SK-N-SH (cell line): ENCODE results near the gene METTL15. TPM values are rescaled to one million over a fixed set of nuclear protein-coding genes. Genes with fewer than 3 reads are reported as not detected.

ENCODE experiments used
- CTCF ChIA-PET: fragments of 300-600, 350-600 bp; formaldehyde crosslinking; extraction: SDS; loops from one replicate; lab custom pipeline; 2021; lab: Yijun Ruan, JAX
- POLR2A ChIA-PET: fragments of 350-600 bp; sonication (Branson Sonifier 250); formaldehyde crosslinking; extraction: SDS; loops from one replicate; lab custom pipeline; 2020; ENCODE audit warnings: antibody characterized with exemption, inconsistent platforms; lab: Yijun Ruan, JAX
- DNase-seq: peaks from one replicate; pipeline ENCODE4 v3.0.0; 2012
- H2AFZ ChIP-seq: fragments of 200-600 bp; sonication (generic); 2 replicates; pipeline ENCODE4 v1.8.1; 2016; ENCODE audit warnings: antibody characterized with exemption, mild to moderate bottlenecking, low read depth
- H3F3A ChIP-seq: fragments of 200-600 bp; sonication (generic); replicated peaks from 2 replicates; pipeline ENCODE3; 2016; ENCODE audit warnings: antibody characterized with exemption, mild to moderate bottlenecking; ENCODE audit not compliant: insufficient read depth
- H3K27ac ChIP-seq, 2 experiments: fragments of 200-500 bp in 1 of 2; fragments of 200-600 bp in 1 of 2; sonication (Bioruptor generic) in 1 of 2; sonication (generic), shearing (Covaris generic) in 1 of 2; 2 replicates each; pipeline versions ENCODE4 v1.5.1 to v1.6.1; 2014 to 2016; ENCODE audit warnings: low read depth in 2 of 2, inconsistent platforms in 1 of 2, low read length in 1 of 2, mild to moderate bottlenecking in 1 of 2, mixed read lengths in 1 of 2
- H3K27me3 ChIP-seq: fragments of 200-600 bp; sonication (generic), shearing (Covaris generic); 2 replicates; pipeline ENCODE4 v1.6.1; 2016; ENCODE audit warnings: mixed run types; ENCODE audit not compliant: insufficient read depth
- H3K36me3 ChIP-seq, 2 experiments: fragments of 200-500 bp in 1 of 2; fragments of 200-600 bp in 1 of 2; sonication (Bioruptor generic) in 1 of 2; sonication (generic) in 1 of 2; replicated peaks in 1 of 2; 2 replicates each; pipeline versions ENCODE3 to v1.5.1; 2014 to 2016; ENCODE audit warnings: low read length in 1 of 2, mild to moderate bottlenecking in 1 of 2; ENCODE audit not compliant: insufficient read depth in 2 of 2, control insufficient read depth in 1 of 2
- H3K4me1 ChIP-seq, 2 experiments: fragments of 200-500 bp in 1 of 2; fragments of 200-600 bp in 1 of 2; sonication (Bioruptor generic) in 1 of 2; sonication (generic), shearing (Covaris generic) in 1 of 2; 2 replicates each; pipeline versions ENCODE4 v1.5.1 to v1.6.1; 2014 to 2016; ENCODE audit warnings: low read depth in 1 of 2, low read length in 1 of 2, mixed run types in 1 of 2; ENCODE audit not compliant: insufficient read depth in 2 of 2, control insufficient read depth in 1 of 2
- H3K4me2 ChIP-seq: fragments of 200-600 bp; sonication (generic), shearing (Covaris generic); 2 replicates; pipeline ENCODE4 v1.6.1; 2017; ENCODE audit warnings: mixed run types
- H3K4me3 ChIP-seq, 2 experiments: fragments of 200-500 bp in 1 of 2; fragments of 200-600 bp in 1 of 2; sonication (Bioruptor generic) in 1 of 2; sonication (generic), shearing (Covaris generic) in 1 of 2; 2 replicates each; pipeline versions ENCODE4 v1.5.1 to v1.8.1; 2014 to 2016; ENCODE audit warnings: low read depth in 2 of 2, inconsistent platforms in 1 of 2, low read length in 1 of 2, mild to moderate bottlenecking in 1 of 2, mixed read lengths in 1 of 2, moderate library complexity in 1 of 2
- H3K79me2 ChIP-seq: fragments of 200-600 bp; sonication (generic); 2 replicates; pipeline ENCODE4 v1.8.1; 2017; ENCODE audit warnings: mild to moderate bottlenecking; ENCODE audit not compliant: insufficient read depth
- H3K9ac ChIP-seq: fragments of 200-600 bp; sonication (generic); 2 replicates; pipeline ENCODE4 v1.6.1; 2017; ENCODE audit warnings: mixed run types
- H3K9me2 ChIP-seq: fragments of 200-600 bp; sonication (generic); 2 replicates; pipeline ENCODE4 v1.6.1; 2017; ENCODE audit warnings: mixed run types
- H3K9me3 ChIP-seq: fragments of 200-600 bp; sonication (generic); 2 replicates; pipeline ENCODE4 v1.6.1; 2017; ENCODE audit warnings: mixed run types, mild to moderate bottlenecking, moderate library complexity
- H4K20me1 ChIP-seq: fragments of 200-600 bp; sonication (generic); 2 replicates; pipeline ENCODE4 v1.6.1; 2017; ENCODE audit warnings: mild to moderate bottlenecking, mixed run types; ENCODE audit not compliant: insufficient read depth
- CHD2 ChIP-seq: fragments of 150-350 bp; IDR thresholded peaks from 2 replicates; pipeline ENCODE4 v1.6.1; 2018; ENCODE audit warnings: low read length; ENCODE audit not compliant: partially characterized antibody
- CTCF ChIP-seq: fragments of 200-600 bp; sonication (generic); IDR thresholded peaks from 2 replicates; pipeline ENCODE4 v1.6.1; 2017; ENCODE audit warnings: antibody characterized with exemption, mild to moderate bottlenecking, moderate library complexity
- ELF1 ChIP-seq: IDR thresholded peaks from 2 replicates; pipeline ENCODE4 v1.4.0; 2012
- EP300 ChIP-seq, 2 experiments: IDR thresholded peaks; 2 replicates each; pipeline versions ENCODE4 v1.4.0 to v1.6.1; 2012; ENCODE audit warnings: borderline replicate concordance in 1 of 2, low read depth in 1 of 2, low read length in 1 of 2
- EZH2phosphoT487 ChIP-seq: fragments of 200-600 bp; sonication (generic); IDR thresholded peaks from 2 replicates; pipeline ENCODE4 v1.6.1; 2017; ENCODE audit warnings: low read depth, mixed run types, mild to moderate bottlenecking, antibody characterized with exemption, moderate library complexity, borderline replicate concordance
- FOSL2 ChIP-seq: IDR thresholded peaks from 2 replicates; pipeline ENCODE4 v1.4.0; 2012; ENCODE audit warnings: low read depth, mild to moderate bottlenecking, moderate library complexity, borderline replicate concordance
- FOXJ3 ChIP-seq: sonication (generic); formaldehyde crosslinking; IDR thresholded peaks from 2 replicates; pipeline ENCODE4 v1.5.1; 2020; ENCODE audit warnings: mild to moderate bottlenecking, missing genetic modification reagents
- FOXM1 ChIP-seq: IDR thresholded peaks from 2 replicates; pipeline ENCODE4 v1.4.0; 2012; ENCODE audit warnings: low read depth, mild to moderate bottlenecking
- GABPA ChIP-seq: IDR thresholded peaks from 2 replicates; pipeline ENCODE4 v1.4.0; 2012; ENCODE audit warnings: low read depth, mild to moderate bottlenecking
- IRF3 ChIP-seq: fragments of 150-350 bp; IDR thresholded peaks from 2 replicates; pipeline ENCODE4 v1.6.1; 2016; ENCODE audit warnings: mild to moderate bottlenecking, low read depth, low read length
- JUND ChIP-seq: IDR thresholded peaks from 2 replicates; pipeline ENCODE4 v1.4.0; 2012
- MEF2A ChIP-seq: IDR thresholded peaks from 2 replicates; pipeline ENCODE4 v1.4.0; 2012; ENCODE audit warnings: low read depth, borderline replicate concordance
- NFIC ChIP-seq: IDR thresholded peaks from 2 replicates; pipeline ENCODE4 v1.4.0; 2012; ENCODE audit warnings: borderline replicate concordance
- PBX3 ChIP-seq: IDR thresholded peaks from 2 replicates; pipeline ENCODE4; 2012
- POLR2AphosphoS5 ChIP-seq: IDR thresholded peaks from 2 replicates; pipeline ENCODE4 v1.6.1; 2012; ENCODE audit warnings: low read depth, low read length
- RAD21 ChIP-seq: IDR thresholded peaks from 2 replicates; pipeline ENCODE4 v1.6.1; 2012; ENCODE audit warnings: mild to moderate bottlenecking, low read length
- SMC3 ChIP-seq: IDR thresholded peaks from 2 replicates; pipeline ENCODE4 v1.6.1; 2012; ENCODE audit warnings: low read depth, low read length, improper control_type of control experiment
- TCF12 ChIP-seq: IDR thresholded peaks from 2 replicates; pipeline ENCODE4 v1.4.0; 2012
- TEAD4 ChIP-seq: IDR thresholded peaks from 2 replicates; pipeline ENCODE4 v1.4.0; 2012; ENCODE audit warnings: mild to moderate bottlenecking, borderline replicate concordance; ENCODE audit not compliant: insufficient read depth
- USF2 ChIP-seq: fragments of 150-350 bp; IDR thresholded peaks from 2 replicates; pipeline ENCODE4 v1.6.1; 2017; ENCODE audit warnings: antibody characterized with exemption, low read length, low read depth, borderline replicate concordance
- YY1 ChIP-seq: IDR thresholded peaks from 2 replicates; pipeline ENCODE4 v1.4.0; 2012; ENCODE audit warnings: low read depth, mild to moderate bottlenecking
- WGBS: methylation state at CpG from one replicate; pipeline ENCODE4 v1.1.6; 2017; ENCODE audit warnings: low lambda C conversion rate; 5-methylcytosine and 5-hydroxymethylcytosine counted together
- polyA plus RNA-seq, 3 experiments: library from polyadenylated mRNA; depleted of rRNA; stranded (reverse); fragments of >200 nt; gene quantifications; 2 replicates each; pipeline ENCODE4 v1.2.3, GENCODE V29; 2012

Gene METTL15
- polyA plus RNA-seq, 1 of the 3 experiments (the other 2 are of a cell fraction), result 4.7 TPM

GRCh38 chr11:28346721-28347120, 238.5 kb downstream of the METTL15 start:
- ChIA-PET POLR2A (no interaction called here), CTCF (no interaction called here)
- no peaks in the 10 kb centered on the region for H3K36me3 ChIP-seq
- no peak overlapping the region for H3K4me3 ChIP-seq
- TF ChIP-seq CTCF (no peak), FOSL2 (no peak), POLR2AphosphoS5 (no peak), FOXM1 (no peak)
- DNase-seq, result no peak
- peaks cover 4% of the 10 kb centered on the region for H3F3A ChIP-seq
- H3K9me2 ChIP-seq, result no peaks in the 10 kb centered on the region
- 92% methylated on average over 1 of the region's 1 CpG for WGBS
- H3K9me3 ChIP-seq, result no peaks in the 10 kb centered on the region
- no peaks in the 10 kb centered on the region for H4K20me1 ChIP-seq
- H3K4me1 ChIP-seq, result peaks cover 0 to 15% of the 10 kb centered on the region in 2 experiments; a peak in 1 of 4 replicates
- no peak overlapping the region for H3K4me2 ChIP-seq
- H3K27ac ChIP-seq, result no peak overlapping the region
- H2AFZ ChIP-seq, result no peak overlapping the region
- H3K79me2 ChIP-seq, result no peaks in the 10 kb centered on the region
- no peaks in the 10 kb centered on the region for H3K27me3 ChIP-seq
- H3K9ac ChIP-seq, result no peak overlapping the region

GRCh38 chr11:28347371-28347770, 239.2 kb downstream of the METTL15 start:
- Histone ChIP-seq H3K36me3 (no peaks in the 10 kb centered on the region), H3F3A (peaks cover 4% of the 10 kb centered on the region), H3K4me1 (peaks cover 0 to 15% of the 10 kb centered on the region in 2 experiments; a peak in 1 of 4 replicates), H3K9me2 (no peaks in the 10 kb centered on the region), H3K9ac (no peak overlapping the region), H3K4me2 (no peak overlapping the region), H2AFZ (no peak overlapping the region), H3K4me3 (no peak overlapping the region), H3K27me3 (no peaks in the 10 kb centered on the region), H3K9me3 (no peaks in the 10 kb centered on the region), H4K20me1 (no peaks in the 10 kb centered on the region), H3K27ac (no peak overlapping the region), H3K79me2 (no peaks in the 10 kb centered on the region)
- POLR2A ChIA-PET, result no interaction called here
- CTCF ChIA-PET, result no interaction called here
- DNase-seq, result no peak
- WGBS, result 85% methylated on average over 5 of the region's 5 CpGs
- TF ChIP-seq RAD21 (no peak), NFIC (no peak), POLR2AphosphoS5 (no peak), USF2 (no peak), TCF12 (no peak), PBX3 (no peak), GABPA (no peak), FOXM1 (no peak), EZH2phosphoT487 (no peak), TEAD4 (no peak), IRF3 (no peak), SMC3 (no peak), CHD2 (no peak), FOXJ3 (no peak), JUND (no peak), CTCF (no peak), YY1 (no peak), MEF2A (no peak), EP300 (IDR thresholded peaks at IDR 0.05; ENCODE audit: borderline replicate concordance in 1 of 2, low read depth in 1 of 2, low read length in 1 of 2) (no peak), ELF1 (no peak)
